Endodermal cell (in vitro differentiated cells): ENCODE measurements around the gene POU5F1. TPM values are rescaled to one million over a fixed set of nuclear protein-coding genes. Genes with fewer than 3 reads are reported as not detected.
A peak's percentile ranks its signal among the peaks of the same experiment; 100 is the strongest.

Source experiments
- DNase-seq: peaks from one replicate; pipeline ENCODE4 v3.0.0-alpha.2; 2017
- H3K27ac ChIP-seq: 2 replicates; pipeline ENCODE4 v1.5.1; 2013; ENCODE audit warnings: mild to moderate bottlenecking, low read depth, low read length, moderate library complexity
- H3K27me3 ChIP-seq: 2 replicates; pipeline ENCODE4 v1.6.1; 2013; ENCODE audit warnings: mild to moderate bottlenecking, low read length, moderate library complexity; ENCODE audit not compliant: insufficient read depth, control insufficient read depth, poor library complexity, severe bottlenecking
- H3K36me3 ChIP-seq: 2 replicates; pipeline ENCODE4 v1.7.0; 2013; ENCODE audit warnings: mild to moderate bottlenecking, low read length, moderate library complexity; ENCODE audit not compliant: control insufficient read depth, insufficient read depth
- H3K4me1 ChIP-seq: one replicate; pipeline ENCODE4 v1.7.0; 2013; ENCODE audit warnings: low read length; ENCODE audit not compliant: control insufficient read depth, insufficient read depth
- H3K4me3 ChIP-seq: 2 replicates; pipeline ENCODE4 v1.5.1; 2013; ENCODE audit warnings: mild to moderate bottlenecking, low read length, moderate library complexity
- H3K9ac ChIP-seq: 2 replicates; pipeline ENCODE4 v1.6.1; 2013; ENCODE audit warnings: mild to moderate bottlenecking, low read length, moderate library complexity; ENCODE audit not compliant: poor library complexity, severe bottlenecking; ENCODE audit errors: extremely low read depth
- H3K9me3 ChIP-seq: 2 replicates; pipeline ENCODE4 v1.6.1; 2013; ENCODE audit warnings: mild to moderate bottlenecking, low read length, moderate library complexity; ENCODE audit not compliant: control insufficient read depth
- H3K27ac Mint-ChIP-seq: 2 replicates; pipeline ENCODE4 v1.8.0; 2020; ENCODE audit warnings: mixed read lengths
- H3K27me3 Mint-ChIP-seq: 2 replicates; pipeline ENCODE4 v1.8.0; 2021; ENCODE audit warnings: mild to moderate bottlenecking, mixed read lengths; ENCODE audit not compliant: insufficient read depth
- H3K36me3 Mint-ChIP-seq: 2 replicates; pipeline ENCODE4 v1.8.0; 2020; ENCODE audit warnings: low read depth, mixed read lengths
- H3K4me1 Mint-ChIP-seq: 2 replicates; pipeline ENCODE4 v1.8.0; 2020; ENCODE audit warnings: mixed read lengths
- H3K4me3 Mint-ChIP-seq: 2 replicates; pipeline ENCODE4 v1.8.0; 2020; ENCODE audit warnings: mild to moderate bottlenecking, moderate library complexity, mixed read lengths
- H3K9me3 Mint-ChIP-seq: 2 replicates; pipeline ENCODE4 v1.8.0; 2020; ENCODE audit warnings: mild to moderate bottlenecking, mixed read lengths
- CTCF ChIP-seq: fragments of 200-600 bp; sonication (generic); conservative IDR thresholded peaks from 2 replicates; pipeline ENCODE4 v1.5.0; 2021; ENCODE audit warnings: antibody characterized with exemption, mild to moderate bottlenecking
- WGBS, 2 experiments: methylation state at CpG; one replicate each; pipeline versions ENCODE4 v1.1.5 to v1.1.7; 2013; ENCODE audit warnings: missing lambda C conversion rate in 2 of 2, mixed read lengths in 1 of 2; ENCODE audit not compliant: insufficient coverage in 1 of 2, insufficient read length in 1 of 2; 5-methylcytosine and 5-hydroxymethylcytosine counted together
- total RNA-seq, 2 donors: library from RNA; stranded (reverse); fragmentation: NEBNext Ultra II Directional in 1 of 2; extraction: Animal tissue kit (Norgen Biotek cat#: 25700) in 1 of 2; gene quantifications; 2 replicates in 1 of 2; 3 replicates in 1 of 2; pipeline ENCODE4 v1.2.1, GENCODE V29; 2021

POU5F1 gene
- total RNA-seq, 2 donors from 2014 or later: 106 to 687 TPM

GRCh38 chr6:31214516-31214915 is 44.0 kb upstream of the POU5F1 start:
- H3K27me3 ChIP-seq: no peaks in the 10 kb centered on the region
- TF ChIP-seq CTCF: no peak
- Mint-ChIP-seq H3K36me3 (no peaks in the 10 kb centered on the region), H3K4me1 (peaks cover 4% of the 10 kb centered on the region), H3K9me3 (peaks cover 11% of the 10 kb centered on the region), H3K27ac (no peak overlapping the region), H3K27me3 (no peaks in the 10 kb centered on the region), H3K4me3 (no peak overlapping the region)
- H3K36me3 ChIP-seq: no peaks in the 10 kb centered on the region
- H3K4me3 ChIP-seq: no peak overlapping the region
- H3K4me1 ChIP-seq: no peaks in the 10 kb centered on the region
- H3K9me3 ChIP-seq: peaks cover 7% of the 10 kb centered on the region
- DNase-seq: no peak
- H3K27ac ChIP-seq: peak overlapping the region; percentile 2
- WGBS, 2 experiments: 67 to 92% methylated on average over 1 of the region's 1 CpG
- H3K9ac ChIP-seq: no peak overlapping the region

GRCh38 chr6:31210741-31211532 is 40.5 kb upstream of the POU5F1 start:
- no peak for DNase-seq
- H3K27me3 ChIP-seq: no peaks in the 10 kb centered on the region
- H3K4me1 ChIP-seq: peaks cover 4% of the 10 kb centered on the region
- no peak for TF ChIP-seq CTCF
- 75 to 81% methylated on average over 3 to 5 of the region's 5 CpGs for WGBS, 2 experiments
- no peak overlapping the region for H3K27ac ChIP-seq
- H3K9me3 ChIP-seq: no peaks in the 10 kb centered on the region
- Mint-ChIP-seq H3K36me3 (no peaks in the 10 kb centered on the region), H3K27ac (no peak overlapping the region), H3K27me3 (peaks cover 2% of the 10 kb centered on the region), H3K4me1 (peaks cover 10% of the 10 kb centered on the region), H3K9me3 (peaks cover 4% of the 10 kb centered on the region), H3K4me3 (no peak overlapping the region)
- H3K9ac ChIP-seq: no peak overlapping the region
- H3K36me3 ChIP-seq: no peaks in the 10 kb centered on the region
- H3K4me3 ChIP-seq: no peak overlapping the region

- Histone ChIP-seq H3K4me3 (no peak overlapping the region), H3K36me3 (no peaks in the 10 kb centered on the region), H3K27me3 (no peaks in the 10 kb centered on the region), H3K9me3 (no peaks in the 10 kb centered on the region), H3K27ac (no peak overlapping the region), H3K9ac (no peak overlapping the region), H3K4me1 (peaks cover 4% of the 10 kb centered on the region)
- TF ChIP-seq CTCF: no peak
- H3K27me3 Mint-ChIP-seq: peaks cover 2% of the 10 kb centered on the region
- no peaks in the 10 kb centered on the region for H3K36me3 Mint-ChIP-seq
- H3K27ac Mint-ChIP-seq: no peak overlapping the region
- DNase-seq: no peak
- WGBS, 2 experiments: 83 to 86% methylated on average over 4 to 6 of the region's 6 CpGs
- peaks cover 4% of the 10 kb centered on the region for H3K9me3 Mint-ChIP-seq
- H3K4me1 Mint-ChIP-seq: peaks cover 14% of the 10 kb centered on the region
- H3K4me3 Mint-ChIP-seq: no peak overlapping the region
Observed at GRCh38 chr6:31210123-31210522, 39.6 kb upstream of the POU5F1 start.
